Neural progenitor cell (in vitro differentiated cells): ENCODE data around the gene RNLS. TPM values are rescaled to one million over a fixed set of nuclear protein-coding genes. Genes with fewer than 3 reads are reported as not detected.

Source experiments
- DNase-seq: peaks from one replicate; pipeline ENCODE4 v3.0.0-alpha.2; 2016; ENCODE audit warnings: low spot score
- H2AFZ ChIP-seq: fragments of 200-600 bp; sonication (generic); replicated peaks from 2 replicates; pipeline ENCODE4 v1.6.1; 2016; ENCODE audit warnings: antibody characterized with exemption
- H3F3A ChIP-seq: fragments of 200-600 bp; sonication (generic); 2 replicates; pipeline ENCODE4 v1.6.1; 2016; ENCODE audit warnings: antibody characterized with exemption, low read depth
- H3K27ac ChIP-seq: fragments of 200-600 bp; sonication (generic); 2 replicates; pipeline ENCODE4 v1.5.1; 2016; ENCODE audit warnings: mild to moderate bottlenecking
- H3K27me3 ChIP-seq: fragments of 200-600 bp; sonication (generic); 2 replicates; pipeline ENCODE4 v1.6.1; 2016; ENCODE audit warnings: mild to moderate bottlenecking, moderate library complexity
- H3K36me3 ChIP-seq: fragments of 200-600 bp; sonication (generic); 2 replicates; pipeline ENCODE4 v1.5.1; 2016
- H3K4me1 ChIP-seq: fragments of 200-600 bp; sonication (generic); 2 replicates; pipeline ENCODE4 v1.6.1; 2016; ENCODE audit warnings: mixed run types
- H3K4me2 ChIP-seq: fragments of 200-600 bp; sonication (generic); 2 replicates; pipeline ENCODE4 v1.6.1; 2016
- H3K4me3 ChIP-seq: fragments of 200-600 bp; sonication (generic); 2 replicates; pipeline ENCODE4 v1.5.1; 2016
- H3K79me2 ChIP-seq: fragments of 200-600 bp; sonication (generic); 2 replicates; pipeline ENCODE4 v1.6.1; 2016; ENCODE audit warnings: low read depth
- H3K9ac ChIP-seq: fragments of 200-600 bp; sonication (generic); 2 replicates; pipeline ENCODE4 v1.6.1; 2016
- H3K9me3 ChIP-seq: fragments of 200-600 bp; sonication (generic); 2 replicates; pipeline ENCODE4 v1.5.1; 2016; ENCODE audit warnings: low read depth
- H4K20me1 ChIP-seq: fragments of 200-600 bp; sonication (generic); 2 replicates; pipeline ENCODE4 v1.6.1; 2016; ENCODE audit warnings: low read depth
- H3K27ac Mint-ChIP-seq: 3 replicates; pipeline ENCODE4 v1.8.0; 2021; ENCODE audit warnings: mixed read lengths
- H3K27me3 Mint-ChIP-seq: 2 replicates; pipeline ENCODE4 v1.8.0; 2022; ENCODE audit warnings: low read depth, mild to moderate bottlenecking, inconsistent platforms, moderate library complexity, mixed read lengths; ENCODE audit not compliant: insufficient read depth
- H3K36me3 Mint-ChIP-seq: 3 replicates; pipeline ENCODE4 v1.8.0; 2021; ENCODE audit warnings: mixed read lengths
- H3K4me1 Mint-ChIP-seq: 3 replicates; pipeline ENCODE4 v1.8.0; 2021; ENCODE audit warnings: mixed read lengths
- H3K4me3 Mint-ChIP-seq: 3 replicates; pipeline ENCODE4 v1.8.0; 2021; ENCODE audit warnings: mild to moderate bottlenecking, moderate library complexity, mixed read lengths
- H3K9me3 Mint-ChIP-seq: 3 replicates; pipeline ENCODE4 v1.8.0; 2020; ENCODE audit warnings: mixed read lengths
- CTCF ChIP-seq: fragments of 200-600 bp; sonication (generic); IDR thresholded peaks from 2 replicates; pipeline ENCODE4 v1.5.1; 2017; ENCODE audit warnings: antibody characterized with exemption, mild to moderate bottlenecking
- EZH2 ChIP-seq: fragments of 200-600 bp; sonication (generic); IDR thresholded peaks from 2 replicates; pipeline ENCODE4 v1.6.1; 2017; ENCODE audit warnings: antibody characterized with exemption, mild to moderate bottlenecking, moderate library complexity
- EZH2phosphoT487 ChIP-seq: fragments of 200-600 bp; sonication (generic); IDR thresholded peaks from 2 replicates; pipeline ENCODE4 v1.6.1; 2017; ENCODE audit warnings: antibody characterized with exemption
- total RNA-seq: library from RNA; depleted of rRNA; stranded (reverse); fragments of >200 nt; gene quantifications from 2 replicates; pipeline ENCODE4 v1.2.3, GENCODE V29; 2015; ENCODE audit warnings: low replicate concordance

Gene RNLS
- total RNA-seq, 1 donor from 2014 or later, result 9.1 TPM

GRCh38 chr10:88537322-88537721 is 45.8 kb downstream of the RNLS start:
- no peak overlapping the region for H2AFZ ChIP-seq
- H3K36me3 Mint-ChIP-seq, result no peaks in the 10 kb centered on the region

GRCh38 chr10:88536437-88536836 is 46.7 kb downstream of the RNLS start:
- Histone ChIP-seq H3K4me2 (no peak overlapping the region), H3K9me3 (no peaks in the 10 kb centered on the region), H3K36me3 (no peaks in the 10 kb centered on the region), H3K9ac (no peak overlapping the region), H3K79me2 (no peaks in the 10 kb centered on the region), H3K4me1 (peaks cover 11% of the 10 kb centered on the region), H4K20me1 (no peaks in the 10 kb centered on the region), H3K27me3 (no peaks in the 10 kb centered on the region), H3K4me3 (no peak overlapping the region), H3K27ac (no peak overlapping the region), H3F3A (no peaks in the 10 kb centered on the region), H2AFZ (no peak overlapping the region)
- Mint-ChIP-seq H3K4me3 (no peak overlapping the region), H3K4me1 (no peaks in the 10 kb centered on the region), H3K9me3 (no peaks in the 10 kb centered on the region), H3K27me3 (no peaks in the 10 kb centered on the region), H3K27ac (no peak overlapping the region), H3K36me3 (no peaks in the 10 kb centered on the region)
- DNase-seq, result no peak
- TF ChIP-seq EZH2 (no peak), EZH2phosphoT487 (no peak), CTCF (no peak)

More at GRCh38 chr10:88537322-88537721, 45.8 kb downstream of the RNLS start:
- TF ChIP-seq EZH2 (no peak), EZH2phosphoT487 (no peak), CTCF (no peak)
- no peak overlapping the region for H3K9ac ChIP-seq
- H3K27me3 Mint-ChIP-seq, result no peaks in the 10 kb centered on the region
- H3K9me3 Mint-ChIP-seq, result no peaks in the 10 kb centered on the region
- no peak overlapping the region for H3K27ac ChIP-seq
- H4K20me1 ChIP-seq, result no peaks in the 10 kb centered on the region
- H3K27me3 ChIP-seq, result no peaks in the 10 kb centered on the region
- DNase-seq, result no peak
- H3K27ac Mint-ChIP-seq, result no peak overlapping the region
- H3K9me3 ChIP-seq, result no peaks in the 10 kb centered on the region
- no peak overlapping the region for H3K4me3 ChIP-seq
- H3K4me2 ChIP-seq, result no peak overlapping the region
- peaks cover 6% of the 10 kb centered on the region for H3K4me1 ChIP-seq
- no peaks in the 10 kb centered on the region for H3K36me3 ChIP-seq
- H3F3A ChIP-seq, result no peaks in the 10 kb centered on the region
- H3K4me1 Mint-ChIP-seq, result peaks cover 2% of the 10 kb centered on the region
- no peaks in the 10 kb centered on the region for H3K79me2 ChIP-seq
- H3K4me3 Mint-ChIP-seq, result no peak overlapping the region

- H3K79me2 ChIP-seq, result no peaks in the 10 kb centered on the region
- H3K27ac Mint-ChIP-seq, result no peak overlapping the region
- H3F3A ChIP-seq, result no peaks in the 10 kb centered on the region
- H3K27ac ChIP-seq, result no peak overlapping the region
- no peaks in the 10 kb centered on the region for H4K20me1 ChIP-seq
- H3K27me3 Mint-ChIP-seq, result no peaks in the 10 kb centered on the region
- H3K4me3 Mint-ChIP-seq, result no peak overlapping the region
- no peaks in the 10 kb centered on the region for H3K9me3 Mint-ChIP-seq
- H3K27me3 ChIP-seq, result no peaks in the 10 kb centered on the region
- TF ChIP-seq EZH2phosphoT487 (no peak), EZH2 (no peak), CTCF (no peak)
- H3K9me3 ChIP-seq, result no peaks in the 10 kb centered on the region
- no peak overlapping the region for H3K4me3 ChIP-seq
- no peak for DNase-seq
- no peaks in the 10 kb centered on the region for H3K36me3 ChIP-seq
- H3K36me3 Mint-ChIP-seq, result no peaks in the 10 kb centered on the region
- no peak overlapping the region for H2AFZ ChIP-seq
- H3K9ac ChIP-seq, result no peak overlapping the region
- H3K4me1 ChIP-seq, result peaks cover 13% of the 10 kb centered on the region
- H3K4me2 ChIP-seq, result no peak overlapping the region
- peaks cover 2% of the 10 kb centered on the region for H3K4me1 Mint-ChIP-seq
Observed at GRCh38 chr10:88534072-88534665, 48.9 kb downstream of the RNLS start.
